ENCODE data around the gene HEXA.

The HEXA gene

DNA sequence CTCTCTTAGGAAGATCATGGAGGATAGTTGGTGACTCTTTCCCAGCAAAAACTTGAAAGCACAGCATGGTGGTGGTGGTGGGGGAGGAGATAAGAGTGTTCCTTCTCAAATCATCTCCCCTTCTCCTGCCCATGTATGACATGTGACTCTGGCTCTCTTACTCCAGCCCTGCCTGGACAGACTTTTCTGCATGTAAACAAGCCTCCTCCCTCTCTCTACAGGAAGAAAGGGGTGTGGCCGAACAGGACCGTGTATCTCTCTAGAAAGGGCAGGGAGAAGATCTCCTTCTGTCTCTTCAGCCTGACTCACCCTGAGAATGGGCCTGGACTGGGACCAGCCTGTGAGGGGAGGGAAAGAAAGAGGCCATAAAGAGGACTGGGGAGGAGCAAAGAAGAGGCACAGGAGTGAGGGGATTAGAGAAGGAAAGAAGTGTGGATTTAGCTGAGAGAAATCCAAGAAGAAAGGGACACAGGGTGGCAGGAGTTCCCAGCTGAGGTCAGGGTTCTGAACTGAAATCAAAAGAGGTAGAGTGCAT lies 57.3 kb downstream of the HEXA start:
- no peak overlapping the region for H3K4me3 ChIP-seq (ENCODE audit: low read depth, low read length)
- TF ChIP-seq, protein P1, sequence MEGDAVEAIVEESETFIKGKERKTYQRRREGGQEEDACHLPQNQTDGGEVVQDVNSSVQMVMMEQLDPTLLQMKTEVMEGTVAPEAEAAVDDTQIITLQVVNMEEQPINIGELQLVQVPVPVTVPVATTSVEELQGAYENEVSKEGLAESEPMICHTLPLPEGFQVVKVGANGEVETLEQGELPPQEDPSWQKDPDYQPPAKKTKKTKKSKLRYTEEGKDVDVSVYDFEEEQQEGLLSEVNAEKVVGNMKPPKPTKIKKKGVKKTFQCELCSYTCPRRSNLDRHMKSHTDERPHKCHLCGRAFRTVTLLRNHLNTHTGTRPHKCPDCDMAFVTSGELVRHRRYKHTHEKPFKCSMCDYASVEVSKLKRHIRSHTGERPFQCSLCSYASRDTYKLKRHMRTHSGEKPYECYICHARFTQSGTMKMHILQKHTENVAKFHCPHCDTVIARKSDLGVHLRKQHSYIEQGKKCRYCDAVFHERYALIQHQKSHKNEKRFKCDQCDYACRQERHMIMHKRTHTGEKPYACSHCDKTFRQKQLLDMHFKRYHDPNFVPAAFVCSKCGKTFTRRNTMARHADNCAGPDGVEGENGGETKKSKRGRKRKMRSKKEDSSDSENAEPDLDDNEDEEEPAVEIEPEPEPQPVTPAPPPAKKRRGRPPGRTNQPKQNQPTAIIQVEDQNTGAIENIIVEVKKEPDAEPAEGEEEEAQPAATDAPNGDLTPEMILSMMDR (IDR thresholded peaks at IDR 0.05; ENCODE audit: low read depth, low read length, missing control alignments): no peak
- no peak overlapping the region for H3K27ac ChIP-seq
- in situ Hi-C loops (cut with HindIII; ENCODE audit: low pct_ligation_motif_present, low sequenced_read_pairs): no loop called here
- peaks cover 6% of the 10 kb centered on the region for H3K27me3 ChIP-seq (replicated peaks)
- no peaks in the 10 kb centered on the region for H3K36me3 ChIP-seq (replicated peaks)
- no peak for DNase-seq

DNA sequence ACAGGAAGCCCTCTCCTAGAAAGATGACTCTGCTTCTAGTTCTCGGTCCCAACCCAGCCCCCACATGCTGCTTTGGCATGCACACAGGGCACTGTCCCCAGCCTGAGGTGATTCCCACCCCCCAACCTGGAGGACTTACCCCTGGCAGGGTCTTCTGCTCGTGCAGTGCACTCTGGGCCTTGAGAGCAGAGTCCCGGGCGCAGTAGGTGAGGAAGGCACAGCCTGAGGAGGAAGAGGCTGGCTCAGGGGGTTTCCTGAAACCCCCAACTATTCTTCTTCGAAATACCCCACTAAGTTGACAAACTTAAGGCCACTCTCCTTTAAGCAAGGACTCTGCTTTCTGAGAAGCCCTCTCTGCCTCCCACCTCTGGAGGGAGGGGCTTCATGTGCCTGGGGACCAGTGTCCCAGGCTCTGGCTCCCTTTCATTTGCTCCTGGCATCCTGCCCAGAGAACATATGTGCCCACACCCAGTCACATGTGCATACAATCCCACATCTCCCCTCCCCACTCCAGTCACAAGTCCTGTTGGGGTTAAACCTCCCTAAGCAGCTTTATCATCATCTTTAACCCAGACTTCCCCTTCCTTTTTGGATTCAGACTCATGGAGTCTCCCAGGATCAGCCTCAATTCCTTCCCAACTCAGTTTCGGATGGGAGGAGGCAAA lies 60.0 kb downstream of the HEXA start:
- no peak for DNase-seq
- no peak overlapping the region for H3K4me3 ChIP-seq (ENCODE audit: low read depth, low read length)

DNA sequence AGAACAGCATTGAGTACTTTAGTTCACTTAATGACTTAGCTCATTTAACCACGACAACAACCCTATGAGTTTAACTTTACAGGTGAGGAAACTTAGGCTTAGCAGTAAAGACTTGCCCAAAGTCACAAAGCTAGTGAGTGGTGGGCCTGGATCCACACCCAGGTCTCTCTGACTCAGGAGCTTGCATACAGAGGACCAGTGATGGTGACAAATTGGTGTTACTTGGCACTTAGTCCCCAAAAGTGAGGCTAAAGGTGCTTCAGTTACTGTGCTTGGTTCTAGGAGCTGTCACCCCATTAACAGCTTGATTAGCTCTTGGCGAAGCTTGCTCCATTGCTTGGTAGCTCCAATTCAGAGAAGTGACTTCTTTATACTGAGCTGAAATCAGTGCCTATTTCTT lies 61.9 kb downstream of the HEXA start:
- H3K27ac ChIP-seq: no peak overlapping the region
- peaks cover 4% of the 10 kb centered on the region for H3K27me3 ChIP-seq (replicated peaks)
- in situ Hi-C loops (cut with HindIII; ENCODE audit: low pct_ligation_motif_present, low sequenced_read_pairs): no loop called here
- TF ChIP-seq, protein P1 (IDR thresholded peaks at IDR 0.05; ENCODE audit: low read depth, low read length, missing control alignments): no peak
- no peaks in the 10 kb centered on the region for H3K36me3 ChIP-seq (replicated peaks)
- no peak overlapping the region for H3K4me3 ChIP-seq (ENCODE audit: low read depth, low read length)
- DNase-seq: no peak

More for the DNA sequence above, 60.0 kb downstream of the HEXA start:
- Histone ChIP-seq H3K36me3 (replicated peaks) (no peaks in the 10 kb centered on the region), H3K27ac (no peak overlapping the region), H3K27me3 (replicated peaks) (peaks cover 6% of the 10 kb centered on the region)
- in situ Hi-C loops (cut with HindIII; ENCODE audit: low pct_ligation_motif_present, low sequenced_read_pairs): no loop called here
- TF ChIP-seq, protein P1 (IDR thresholded peaks at IDR 0.05; ENCODE audit: low read depth, low read length, missing control alignments): no peak

DNA sequence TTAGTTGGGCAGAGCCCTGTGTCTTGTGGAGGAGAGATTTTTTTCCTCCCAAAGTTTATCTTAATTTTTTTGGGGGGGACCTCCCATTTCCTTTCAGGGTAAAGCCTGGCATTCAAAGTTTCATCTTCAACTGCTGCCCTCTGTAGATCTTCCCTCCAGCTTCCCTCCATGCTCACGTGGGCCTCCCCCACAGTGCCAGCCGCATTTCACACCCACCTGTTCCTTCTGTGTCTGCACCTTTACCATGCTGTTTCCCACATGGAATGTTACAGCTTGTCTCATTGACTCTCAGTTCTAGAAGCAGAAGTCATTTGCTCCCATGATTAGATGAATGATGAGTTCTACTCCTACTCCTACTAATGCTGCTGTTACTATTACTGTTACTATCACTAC lies 62.4 kb downstream of the HEXA start:
- H3K27me3 ChIP-seq (replicated peaks): no peaks in the 10 kb centered on the region
- TF ChIP-seq, protein P1 (IDR thresholded peaks at IDR 0.05; ENCODE audit: low read depth, low read length, missing control alignments): no peak
- H3K36me3 ChIP-seq (replicated peaks): no peaks in the 10 kb centered on the region
- DNase-seq: no peak
- no peak overlapping the region for H3K4me3 ChIP-seq (ENCODE audit: low read depth, low read length)
- no peak overlapping the region for H3K27ac ChIP-seq
- in situ Hi-C loops (cut with HindIII; ENCODE audit: low pct_ligation_motif_present, low sequenced_read_pairs): no loop called here

DNA sequence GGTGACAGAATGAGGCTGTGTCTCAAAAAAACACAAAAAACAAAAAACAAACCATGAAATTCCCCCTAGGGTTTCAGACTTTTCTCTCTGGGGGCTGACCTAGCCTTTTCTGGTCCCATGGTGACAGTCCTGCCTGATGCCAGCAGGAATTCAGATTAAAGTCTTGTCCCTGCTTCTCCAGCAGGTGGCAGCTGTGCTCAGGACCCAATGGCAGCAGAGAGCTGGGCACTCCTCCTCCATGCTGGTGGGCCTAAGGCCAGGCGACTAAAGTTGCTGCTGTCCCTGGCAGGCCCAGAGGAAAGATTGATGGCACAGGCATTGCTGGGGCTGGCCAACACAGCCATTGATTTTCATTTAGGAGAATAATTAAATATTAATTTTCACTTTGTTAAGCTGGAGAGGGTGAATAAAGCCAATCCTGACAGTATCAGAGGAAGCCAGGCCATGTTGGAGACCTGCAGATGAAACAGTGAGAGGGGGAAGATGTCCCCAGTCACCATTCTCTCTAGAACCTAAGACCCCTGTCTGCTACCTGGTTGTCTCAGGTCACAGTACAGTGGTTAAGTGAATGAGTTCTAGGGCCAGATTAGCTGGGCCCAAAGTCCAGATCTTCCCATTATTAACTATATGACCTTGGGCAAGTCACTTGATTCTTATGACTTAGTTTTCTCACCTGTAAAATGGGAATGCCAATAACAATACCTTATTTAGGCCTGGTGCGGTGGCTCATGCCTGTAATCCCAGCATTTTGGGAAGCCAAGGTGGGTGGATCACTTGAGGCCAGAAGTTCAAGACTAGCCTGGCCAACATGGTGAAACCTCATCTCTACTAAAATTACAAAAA lies 63.0 kb downstream of the HEXA start:
- in situ Hi-C loops (cut with HindIII; ENCODE audit: low pct_ligation_motif_present, low sequenced_read_pairs): no loop called here
- TF ChIP-seq, protein P1 (IDR thresholded peaks at IDR 0.05; ENCODE audit: low read depth, low read length, missing control alignments): peak; percentile 90
- no peak overlapping the region for H3K4me3 ChIP-seq (ENCODE audit: low read depth, low read length)
- H3K27ac ChIP-seq: no peak overlapping the region
- no peaks in the 10 kb centered on the region for H3K27me3 ChIP-seq (replicated peaks)
- DNase-seq: peak; percentile 62
- H3K36me3 ChIP-seq (replicated peaks): no peaks in the 10 kb centered on the region

Data from brain microvascular endothelial cell (primary cell).